NB4 (cell line): ENCODE data around the gene PDE6B.

Experiments
- TF ChIP-seq, protein P1 (sequence below): IDR thresholded peaks from one replicate; pipeline ENCODE4 v1.5.1; 2012; ENCODE audit warnings: low read depth, low read length
- TF ChIP-seq, protein P2 (sequence below): IDR thresholded peaks from 2 replicates; pipeline ENCODE4 v1.6.1; 2011; ENCODE audit warnings: low read depth, low read length

DNA sequence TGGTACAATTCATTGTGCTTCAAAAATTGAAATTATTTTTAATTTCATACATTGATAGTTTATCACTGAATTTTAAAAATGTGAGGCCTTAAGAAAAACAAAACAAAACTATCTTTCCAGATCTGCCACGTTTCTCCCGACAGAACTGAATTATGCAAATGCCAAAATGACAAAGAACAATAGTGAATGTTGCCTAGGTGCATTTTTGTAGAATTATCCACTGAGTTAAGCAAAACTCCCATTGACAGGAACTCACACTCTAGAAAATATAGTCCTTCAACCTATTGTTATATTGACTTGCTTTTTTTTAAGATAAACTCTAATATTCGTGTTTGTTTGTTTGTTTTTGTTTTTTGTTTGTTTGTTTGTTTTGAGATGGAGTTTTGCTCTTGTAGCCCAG lies 86.7 kb downstream of the PDE6B start:
- TF ChIP-seq, protein P1, sequence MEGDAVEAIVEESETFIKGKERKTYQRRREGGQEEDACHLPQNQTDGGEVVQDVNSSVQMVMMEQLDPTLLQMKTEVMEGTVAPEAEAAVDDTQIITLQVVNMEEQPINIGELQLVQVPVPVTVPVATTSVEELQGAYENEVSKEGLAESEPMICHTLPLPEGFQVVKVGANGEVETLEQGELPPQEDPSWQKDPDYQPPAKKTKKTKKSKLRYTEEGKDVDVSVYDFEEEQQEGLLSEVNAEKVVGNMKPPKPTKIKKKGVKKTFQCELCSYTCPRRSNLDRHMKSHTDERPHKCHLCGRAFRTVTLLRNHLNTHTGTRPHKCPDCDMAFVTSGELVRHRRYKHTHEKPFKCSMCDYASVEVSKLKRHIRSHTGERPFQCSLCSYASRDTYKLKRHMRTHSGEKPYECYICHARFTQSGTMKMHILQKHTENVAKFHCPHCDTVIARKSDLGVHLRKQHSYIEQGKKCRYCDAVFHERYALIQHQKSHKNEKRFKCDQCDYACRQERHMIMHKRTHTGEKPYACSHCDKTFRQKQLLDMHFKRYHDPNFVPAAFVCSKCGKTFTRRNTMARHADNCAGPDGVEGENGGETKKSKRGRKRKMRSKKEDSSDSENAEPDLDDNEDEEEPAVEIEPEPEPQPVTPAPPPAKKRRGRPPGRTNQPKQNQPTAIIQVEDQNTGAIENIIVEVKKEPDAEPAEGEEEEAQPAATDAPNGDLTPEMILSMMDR = no peak
- TF ChIP-seq, protein P2, sequence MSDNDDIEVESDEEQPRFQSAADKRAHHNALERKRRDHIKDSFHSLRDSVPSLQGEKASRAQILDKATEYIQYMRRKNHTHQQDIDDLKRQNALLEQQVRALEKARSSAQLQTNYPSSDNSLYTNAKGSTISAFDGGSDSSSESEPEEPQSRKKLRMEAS = no peak
